ENCODE data around the gene PRKG1.
A peak's percentile ranks its signal among the peaks of the same experiment; 100 is the strongest.

Gene PRKG1

GRCh38 chr10:52316001-52316400 is 1241.7 kb downstream of the PRKG1 start:
- DNase-seq (ENCODE audit: low spot score) = peak; percentile 29

- DNase-seq (ENCODE audit: low spot score) = no peak
These were observed 1242.2 kb downstream of the PRKG1 start for GRCh38 chr10:52316500-52316899.

- no peak for DNase-seq (ENCODE audit: low spot score)
These were observed 1243.9 kb downstream of the PRKG1 start for GRCh38 chr10:52318136-52318701.

- DNase-seq (ENCODE audit: low spot score) = peak; percentile 91
These were observed 1244.7 kb downstream of the PRKG1 start for GRCh38 chr10:52318822-52319464.

- DNase-seq (ENCODE audit: low spot score) = no peak
These were observed 1245.6 kb downstream of the PRKG1 start for GRCh38 chr10:52319926-52320325.

GRCh38 chr10:52322323-52322722 is 1248.0 kb downstream of the PRKG1 start:
- no peak for DNase-seq (ENCODE audit: low spot score)

GRCh38 chr10:52322936-52323335 is 1248.6 kb downstream of the PRKG1 start:
- DNase-seq (ENCODE audit: low spot score) = no peak

- DNase-seq (ENCODE audit: low spot score) = no peak
These were observed 1252.1 kb downstream of the PRKG1 start for GRCh38 chr10:52326382-52326781.

- DNase-seq (ENCODE audit: low spot score) = no peak
These were observed 1257.5 kb downstream of the PRKG1 start for GRCh38 chr10:52331638-52332364.

GRCh38 chr10:52332815-52333214 is 1258.5 kb downstream of the PRKG1 start:
- DNase-seq (ENCODE audit: low spot score) = no peak

- DNase-seq (ENCODE audit: low spot score) = peak; percentile 47
These were observed 1260.3 kb downstream of the PRKG1 start for GRCh38 chr10:52334595-52334994.

- DNase-seq (ENCODE audit: low spot score) = peak; percentile 31
These were observed 1261.4 kb downstream of the PRKG1 start for GRCh38 chr10:52335665-52336064.

- no peak for DNase-seq (ENCODE audit: low spot score)
These were observed 1262.9 kb downstream of the PRKG1 start for GRCh38 chr10:52337225-52337624.

- DNase-seq (ENCODE audit: low spot score) = no peak
These were observed 1269.2 kb downstream of the PRKG1 start for GRCh38 chr10:52343439-52343838.

- DNase-seq (ENCODE audit: low spot score) = no peak
These were observed 1272.4 kb downstream of the PRKG1 start for GRCh38 chr10:52346394-52347326.

GRCh38 chr10:52347327-52347667 is 1273.0 kb downstream of the PRKG1 start:
- no peak for DNase-seq (ENCODE audit: low spot score)

Data from kidney tubule cell (primary cell).